ENCODE measurements around the gene NLRP1. TPM values are rescaled to one million over a fixed set of nuclear protein-coding genes. Genes with fewer than 3 reads are reported as not detected.

The NLRP1 gene
- 0.05 TPM in 1 of 2 replicates, not detected in the other for total RNA-seq (2014; rRNA removed; shearing (Covaris generic))

DNA sequence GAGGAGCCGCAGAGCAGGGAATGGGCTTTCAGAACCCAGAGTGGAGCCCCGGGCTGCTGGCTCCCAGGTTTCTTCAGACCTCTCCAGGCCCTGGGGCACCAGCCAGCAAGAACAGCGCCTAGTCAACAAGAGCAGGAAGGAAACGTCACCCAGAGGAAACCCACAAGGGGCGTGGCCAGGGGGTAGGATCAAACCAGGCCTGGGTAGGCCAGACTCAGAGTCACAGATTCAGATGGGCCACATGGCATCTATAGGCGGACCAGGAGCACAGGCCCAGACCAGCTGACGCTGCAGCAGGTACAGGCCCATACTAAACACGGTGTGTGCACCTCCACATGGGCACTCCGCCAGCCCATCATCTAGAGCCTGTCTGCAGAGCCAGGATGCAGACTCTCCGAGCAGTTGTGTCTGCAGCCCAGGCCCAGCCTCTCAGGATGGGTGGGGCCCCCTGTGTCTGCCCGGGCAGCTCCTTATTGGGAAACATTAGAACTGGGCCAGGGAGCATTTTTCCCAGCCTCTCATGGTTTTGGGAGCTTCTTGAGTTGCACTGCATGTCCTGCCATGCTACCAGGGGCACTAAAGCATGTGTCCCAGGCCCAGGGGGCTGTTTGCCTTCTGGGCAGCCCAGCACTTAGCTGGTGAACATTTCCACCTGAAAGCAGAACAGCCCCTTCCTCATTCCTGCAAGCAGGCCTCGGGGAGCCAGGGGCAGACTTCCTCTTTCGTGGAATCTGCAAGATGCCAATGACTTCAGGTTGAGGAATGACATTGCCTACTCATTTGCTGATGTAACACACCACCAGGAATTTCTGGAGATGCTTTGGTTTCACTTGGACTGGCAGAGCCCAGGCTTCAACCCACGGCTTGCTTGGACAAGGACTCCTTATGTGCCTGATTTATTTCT, at the start of gene NLRP1:
Gene NLRP1, minus strand, starts transcription at position 127 of the 904 bp plus-strand sequence. CDS start 552 bp downstream, outside the sequence.
- DNase-seq (ENCODE audit: low spot score), result peak; percentile 23

GRCh38 chr17:5631958-5632590, 47.8 kb upstream of the NLRP1 start:
- DNase-seq (ENCODE audit: low spot score), result no peak

- DNase-seq (ENCODE audit: low spot score), result no peak
Measured at GRCh38 chr17:5630434-5630833, 46.1 kb upstream of the NLRP1 start.

DNA sequence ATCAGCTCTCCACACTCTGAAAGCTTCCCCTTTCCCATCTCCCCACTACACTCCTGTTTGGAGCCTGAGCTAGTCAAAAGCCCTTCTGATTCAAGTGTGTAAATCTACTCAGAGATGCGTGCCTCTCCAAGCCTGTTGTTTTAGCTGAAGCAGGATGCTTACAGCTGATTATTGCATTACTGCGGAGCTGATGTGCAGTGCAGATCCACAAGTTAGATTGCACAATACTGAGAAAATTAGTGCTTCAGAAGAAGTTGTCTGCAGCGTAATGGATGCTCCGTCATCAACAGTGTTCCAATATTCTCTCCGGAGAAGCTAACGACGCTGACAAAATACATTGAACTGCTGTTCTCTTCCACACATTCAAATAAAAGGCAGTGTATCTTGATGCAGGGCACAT, 44.8 kb upstream of the NLRP1 start:
- DNase-seq (ENCODE audit: low spot score), result no peak

- DNase-seq (ENCODE audit: low spot score), result no peak
Measured at GRCh38 chr17:5628262-5628661, 44.0 kb upstream of the NLRP1 start.

DNA sequence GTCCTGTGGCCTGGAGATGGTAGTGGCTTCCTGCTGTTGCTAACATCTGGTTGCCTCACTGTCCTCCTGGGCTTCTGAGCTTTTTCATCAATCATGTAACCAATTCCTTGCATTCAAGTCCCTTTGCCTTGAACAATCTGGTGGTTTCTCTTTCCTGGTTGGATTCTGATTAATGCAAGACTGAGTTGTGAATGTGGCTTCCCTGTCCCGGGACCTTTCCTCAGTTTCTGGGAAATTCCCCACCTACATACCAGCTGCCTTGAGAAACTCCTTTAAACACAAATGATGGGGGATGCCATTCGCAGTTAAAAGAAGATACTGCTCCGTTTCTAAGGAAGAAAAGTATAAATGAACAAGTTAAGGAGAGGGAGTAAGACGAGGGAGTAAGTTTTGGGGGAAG, 39.9 kb upstream of the NLRP1 start:
- no peak for DNase-seq (ENCODE audit: low spot score)

DNA sequence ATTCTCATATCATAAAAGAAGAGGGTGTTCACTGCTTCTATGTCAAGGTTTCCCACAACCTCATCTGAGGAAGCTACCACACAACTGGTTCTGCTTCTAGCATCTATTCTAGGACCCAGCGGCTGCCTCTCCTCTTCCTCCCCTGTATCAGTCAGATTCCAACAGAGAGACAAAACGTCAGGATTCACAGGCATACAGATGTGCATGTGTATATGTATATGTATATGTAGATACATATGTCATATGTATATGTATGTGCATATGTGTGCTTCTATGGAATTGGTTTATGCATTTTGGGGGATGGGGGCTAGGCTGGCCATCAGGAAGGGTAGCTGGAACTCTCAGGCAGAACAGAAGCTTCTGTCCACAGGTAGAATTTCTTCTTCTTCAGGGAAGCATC, 37.4 kb upstream of the NLRP1 start:
- DNase-seq (ENCODE audit: low spot score), result no peak

DNA sequence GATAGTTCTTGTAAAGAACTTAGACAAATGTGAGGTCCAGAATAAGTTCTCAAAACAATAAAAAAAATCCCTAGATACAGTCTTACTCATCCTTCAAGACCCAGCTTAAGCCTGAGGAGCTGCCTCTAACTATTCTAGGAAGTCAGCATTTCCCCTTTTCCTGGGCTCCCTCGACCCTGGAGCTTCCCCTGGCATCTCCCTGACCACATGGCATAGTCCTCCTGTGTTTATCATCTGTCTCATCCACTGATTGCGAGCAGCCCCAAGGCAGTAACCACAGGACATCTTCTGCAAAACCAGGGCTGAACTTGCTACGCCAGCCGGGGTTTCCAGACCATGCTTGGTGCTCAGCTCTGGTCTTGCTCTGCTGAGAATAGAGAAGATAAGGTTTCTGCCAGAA, 36.7 kb upstream of the NLRP1 start:
- no peak for DNase-seq (ENCODE audit: low spot score)

GRCh38 chr17:5619088-5619740, 34.9 kb upstream of the NLRP1 start:
- no peak for DNase-seq (ENCODE audit: low spot score)

DNA sequence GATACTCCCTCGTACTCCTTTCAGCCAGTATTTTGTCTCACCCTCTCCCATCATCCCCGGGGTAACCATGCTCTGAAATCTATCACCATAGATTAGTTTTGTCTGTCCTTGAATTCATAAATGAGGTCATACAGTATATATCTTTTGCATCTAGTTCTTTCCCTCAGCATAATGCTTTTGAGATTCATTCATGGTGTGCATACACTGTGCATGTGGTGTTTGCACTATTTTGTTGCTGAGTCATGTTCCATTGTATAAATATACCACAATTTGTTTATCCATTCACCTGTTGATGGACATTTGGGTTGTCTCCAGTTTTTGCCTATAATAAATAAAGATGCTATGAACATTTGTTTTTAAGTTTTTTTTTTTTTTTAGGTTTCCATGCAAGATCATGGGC, 34.2 kb upstream of the NLRP1 start:
- no peak for DNase-seq (ENCODE audit: low spot score)

DNA sequence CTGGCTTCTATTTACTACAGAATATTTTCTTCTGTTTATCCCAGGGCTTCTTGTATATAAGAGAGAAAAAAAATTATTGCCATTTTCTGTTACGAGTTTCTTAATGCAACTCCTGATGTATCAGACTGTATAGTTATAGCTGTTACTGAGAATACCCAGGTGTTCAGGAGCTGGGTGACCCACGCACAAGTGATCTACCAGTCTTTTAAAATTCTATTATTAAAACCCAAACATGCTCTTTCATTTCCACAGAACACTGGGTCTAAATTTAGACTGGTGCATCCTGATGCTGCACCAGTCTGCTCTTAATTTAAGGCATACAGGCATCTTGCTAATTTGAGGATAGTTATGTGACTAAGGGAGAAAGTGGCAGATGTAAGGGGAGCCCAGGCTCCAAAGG, 31.2 kb upstream of the NLRP1 start:
- DNase-seq (ENCODE audit: low spot score), result no peak

GRCh38 chr17:5610956-5611355, 26.6 kb upstream of the NLRP1 start:
- no peak for DNase-seq (ENCODE audit: low spot score)

DNA sequence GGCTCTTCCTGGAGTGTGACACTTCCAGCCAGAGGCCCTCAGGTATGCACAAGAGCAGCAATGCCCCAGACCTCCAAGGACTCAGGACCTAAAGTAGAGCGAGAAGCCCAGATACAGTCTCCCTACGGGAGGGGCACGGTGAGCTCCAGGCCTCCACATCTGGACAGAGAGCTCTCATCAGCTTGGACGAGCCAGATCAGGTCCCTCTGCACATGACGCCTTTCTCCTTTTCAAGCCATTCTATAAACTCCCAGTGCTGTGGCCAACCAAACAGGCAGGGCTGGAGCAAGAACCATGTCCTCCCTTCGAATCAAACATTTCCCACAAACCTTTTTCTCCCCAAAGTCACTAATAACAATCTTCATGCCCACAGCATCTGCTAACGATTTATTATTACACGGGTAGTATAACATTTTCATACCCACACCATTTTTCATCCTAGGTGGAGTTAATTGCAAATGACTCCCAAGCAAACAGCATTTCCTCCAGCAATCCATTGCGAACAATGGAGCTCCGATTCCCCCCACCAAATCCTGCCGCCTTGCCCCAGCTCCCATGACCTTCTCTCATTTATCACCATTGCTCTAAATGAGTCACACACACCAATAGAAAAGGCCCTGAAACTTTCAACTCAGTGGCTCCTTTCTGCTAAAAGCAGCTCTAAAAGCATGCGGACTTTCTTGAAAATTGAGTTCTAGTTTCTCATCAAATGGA, 24.2 kb upstream of the NLRP1 start:
- no peak for DNase-seq (ENCODE audit: low spot score)

DNA sequence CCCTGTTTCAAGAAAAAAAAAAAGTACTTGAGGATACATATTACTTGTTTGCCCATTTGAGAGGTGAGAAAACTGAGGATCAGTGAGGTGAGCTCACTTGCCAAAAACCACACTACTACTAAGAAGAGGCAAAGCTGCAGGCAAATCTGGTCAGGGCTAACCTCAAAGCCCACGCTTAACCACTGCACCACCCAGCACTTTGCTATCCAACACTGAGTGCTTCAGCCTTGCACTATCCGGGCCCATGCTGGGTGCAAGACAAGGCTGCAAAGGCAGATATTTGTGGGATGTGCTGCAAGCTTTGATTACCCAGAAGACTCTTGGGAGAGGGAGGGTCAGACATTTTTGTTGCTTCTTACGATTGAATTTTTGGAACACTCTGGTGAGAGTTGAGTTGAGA, 23.6 kb upstream of the NLRP1 start:
- no peak for DNase-seq (ENCODE audit: low spot score)

- DNase-seq (ENCODE audit: low spot score), result no peak
Measured at GRCh38 chr17:5605452-5605851, 21.1 kb upstream of the NLRP1 start.

GRCh38 chr17:5600041-5600440, 15.7 kb upstream of the NLRP1 start:
- no peak for DNase-seq (ENCODE audit: low spot score)

GRCh38 chr17:5598457-5598856, 14.1 kb upstream of the NLRP1 start:
- DNase-seq (ENCODE audit: low spot score), result no peak

GRCh38 chr17:5596421-5596820, 12.1 kb upstream of the NLRP1 start:
- DNase-seq (ENCODE audit: low spot score), result no peak

GRCh38 chr17:5595831-5596230, 11.5 kb upstream of the NLRP1 start:
- DNase-seq (ENCODE audit: low spot score), result no peak

- peak; percentile 55 for DNase-seq (ENCODE audit: low spot score)
Measured at GRCh38 chr17:5592382-5592781, 8.1 kb upstream of the NLRP1 start.

DNA sequence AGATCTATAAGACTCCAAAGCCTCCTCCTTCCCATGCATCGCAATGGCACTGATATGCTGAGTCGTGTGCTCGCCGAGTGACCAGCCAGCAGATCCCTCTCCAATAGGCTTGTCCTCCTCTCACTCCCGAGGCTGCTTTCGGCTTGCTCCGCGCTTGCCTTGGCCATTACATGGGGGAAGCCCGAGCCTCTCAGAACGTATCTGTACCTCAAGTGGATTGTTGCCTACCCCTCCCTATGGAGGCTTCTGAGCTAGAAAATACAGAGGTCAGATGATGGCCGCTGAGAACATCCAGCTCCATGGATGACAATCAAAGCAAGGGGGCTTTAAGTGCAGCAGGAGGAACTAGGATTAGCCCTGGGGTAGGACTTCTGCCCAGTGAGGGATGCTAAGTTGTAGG, 7.7 kb upstream of the NLRP1 start:
- no peak for DNase-seq (ENCODE audit: low spot score)

GRCh38 chr17:5588584-5588983, 4.3 kb upstream of the NLRP1 start:
- DNase-seq (ENCODE audit: low spot score), result no peak

Measured in HT-29 (cell line).